NB4 (cell line): ENCODE measurements around the gene RASL10B.

ENCODE experiments used
- CTCF ChIP-seq: IDR thresholded peaks from one replicate; pipeline ENCODE4 v1.5.1; 2012; ENCODE audit warnings: low read depth, low read length
- MYC ChIP-seq: IDR thresholded peaks from 2 replicates; pipeline ENCODE4 v1.6.1; 2011; ENCODE audit warnings: low read depth, low read length
- POLR2A ChIP-seq: IDR thresholded peaks from 2 replicates; pipeline ENCODE4 v1.6.1; 2011; ENCODE audit warnings: mild to moderate bottlenecking; ENCODE audit not compliant: insufficient read length; ENCODE audit errors: extremely low read depth
- TF ChIP-seq, protein P1 (sequence below): IDR thresholded peaks from 2 replicates; pipeline ENCODE4 v1.6.1; 2011; ENCODE audit warnings: low read depth, low read length

GRCh38 chr17:35763767-35764122 lies 32.3 kb downstream of the RASL10B start:
- TF ChIP-seq, protein P1, sequence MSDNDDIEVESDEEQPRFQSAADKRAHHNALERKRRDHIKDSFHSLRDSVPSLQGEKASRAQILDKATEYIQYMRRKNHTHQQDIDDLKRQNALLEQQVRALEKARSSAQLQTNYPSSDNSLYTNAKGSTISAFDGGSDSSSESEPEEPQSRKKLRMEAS, result no peak
- TF ChIP-seq CTCF (no peak), POLR2A (no peak), MYC (no peak)
